Stimulated activated CD4-positive, alpha-beta T cell treated with anti-CD3 and anti-CD28 coated beads, Interleukin-12 subunit alpha, Interleukin-12 subunit beta, amount 100 ng/mL, for 24 hours (primary cell): ENCODE data around the gene TTC1.

Source experiments
- DNase-seq, 2 experiments: peaks; one replicate each; pipeline ENCODE4 v3.0.0-alpha.2; 2020; ENCODE audit warnings: low read depth in 2 of 2

TTC1 gene

DNA sequence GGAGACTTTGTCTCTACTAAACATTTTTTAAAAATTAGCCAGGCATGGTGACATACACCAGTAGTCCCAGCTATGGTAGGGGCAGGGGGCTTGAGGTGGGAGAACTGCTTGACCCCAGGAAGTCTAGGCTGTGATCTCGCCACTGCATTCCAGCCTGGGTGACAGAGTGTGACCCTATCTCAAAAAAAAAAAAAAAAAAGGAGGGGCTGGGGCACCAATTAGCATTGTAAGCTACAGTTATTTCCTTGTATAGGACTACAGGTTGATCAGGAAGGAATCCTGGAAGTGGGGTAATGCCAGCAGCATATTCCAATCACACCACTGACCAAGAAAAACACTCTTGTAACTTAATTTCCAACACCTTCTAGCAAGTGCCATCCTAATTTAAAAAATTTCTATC lies 78.3 kb downstream of the TTC1 start:
- no peak for DNase-seq

DNA sequence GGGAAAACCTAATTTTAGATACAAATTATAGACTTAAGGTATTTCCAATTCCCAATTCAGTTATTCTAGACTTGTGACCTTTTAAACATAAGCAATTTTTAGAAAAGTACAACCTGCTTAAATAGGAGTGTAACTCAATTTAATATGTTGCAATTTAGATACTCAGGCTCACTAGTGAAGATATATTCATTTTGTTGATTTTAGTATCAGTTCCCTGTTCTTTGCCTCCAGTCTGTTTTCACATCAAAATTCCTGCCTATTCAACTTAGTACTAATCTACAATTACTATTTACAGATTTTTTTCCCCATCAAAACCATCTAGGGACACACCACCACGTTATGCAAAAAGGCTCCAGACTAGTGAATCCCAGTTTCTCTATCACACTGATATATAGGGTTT lies 79.9 kb downstream of the TTC1 start:
- DNase-seq = no peak

DNA sequence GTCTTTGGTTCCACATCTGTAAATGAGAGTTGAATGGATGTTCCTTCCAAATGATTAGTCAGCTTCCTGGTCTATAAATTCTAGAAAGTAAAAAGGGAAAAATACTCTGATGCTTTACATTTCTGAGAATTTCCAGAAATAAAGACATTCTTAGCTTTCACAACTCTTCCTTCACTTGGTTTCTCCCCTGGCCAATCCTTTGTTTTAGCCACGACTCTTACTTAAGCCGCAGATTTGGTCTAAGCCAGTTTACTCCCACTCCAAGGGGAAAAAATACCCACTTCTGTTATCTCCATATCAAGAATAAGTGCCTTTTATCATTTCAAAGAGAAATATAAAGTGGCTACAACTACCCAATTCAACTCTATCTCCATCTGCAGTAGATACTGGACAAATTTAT lies 80.6 kb downstream of the TTC1 start:
- DNase-seq = no peak

DNA sequence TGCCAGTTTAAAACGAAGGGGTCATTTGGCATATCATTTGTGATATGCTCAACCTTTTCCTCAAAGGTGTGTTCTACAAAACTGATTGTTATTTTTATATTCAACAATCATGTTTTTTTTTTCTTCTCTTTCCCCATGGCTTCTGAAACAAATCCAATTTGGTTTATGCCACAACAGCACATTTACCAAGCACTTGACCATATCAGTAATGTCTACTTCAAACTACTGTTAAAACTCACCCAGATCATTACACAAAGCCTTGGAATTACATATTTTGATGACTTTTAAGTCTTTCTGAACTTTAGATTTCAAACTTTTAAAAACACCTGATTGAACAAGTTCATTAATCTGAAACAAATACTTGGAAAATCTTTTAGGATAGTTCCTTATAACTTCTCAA lies 81.1 kb downstream of the TTC1 start:
- no peak for DNase-seq

DNA sequence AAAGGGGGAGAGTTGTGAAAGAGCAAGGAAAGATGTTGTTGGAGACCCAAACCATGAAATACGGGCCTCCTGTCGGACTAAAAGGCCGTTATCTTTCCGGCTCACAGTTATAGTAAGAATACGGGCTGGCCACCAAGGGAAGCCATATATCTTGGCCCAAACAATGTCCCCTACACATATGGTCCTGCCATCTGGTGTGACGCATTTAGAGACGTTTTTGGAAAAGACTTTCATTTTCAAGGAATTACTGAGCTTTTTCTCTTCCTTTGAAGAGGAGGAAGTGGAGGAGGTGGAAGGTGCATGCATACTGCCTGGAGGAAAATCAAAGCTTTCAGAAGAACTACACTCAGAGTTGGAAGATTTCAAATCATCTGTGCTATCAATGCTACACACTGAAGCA lies 83.6 kb downstream of the TTC1 start:
- DNase-seq = no peak

DNA sequence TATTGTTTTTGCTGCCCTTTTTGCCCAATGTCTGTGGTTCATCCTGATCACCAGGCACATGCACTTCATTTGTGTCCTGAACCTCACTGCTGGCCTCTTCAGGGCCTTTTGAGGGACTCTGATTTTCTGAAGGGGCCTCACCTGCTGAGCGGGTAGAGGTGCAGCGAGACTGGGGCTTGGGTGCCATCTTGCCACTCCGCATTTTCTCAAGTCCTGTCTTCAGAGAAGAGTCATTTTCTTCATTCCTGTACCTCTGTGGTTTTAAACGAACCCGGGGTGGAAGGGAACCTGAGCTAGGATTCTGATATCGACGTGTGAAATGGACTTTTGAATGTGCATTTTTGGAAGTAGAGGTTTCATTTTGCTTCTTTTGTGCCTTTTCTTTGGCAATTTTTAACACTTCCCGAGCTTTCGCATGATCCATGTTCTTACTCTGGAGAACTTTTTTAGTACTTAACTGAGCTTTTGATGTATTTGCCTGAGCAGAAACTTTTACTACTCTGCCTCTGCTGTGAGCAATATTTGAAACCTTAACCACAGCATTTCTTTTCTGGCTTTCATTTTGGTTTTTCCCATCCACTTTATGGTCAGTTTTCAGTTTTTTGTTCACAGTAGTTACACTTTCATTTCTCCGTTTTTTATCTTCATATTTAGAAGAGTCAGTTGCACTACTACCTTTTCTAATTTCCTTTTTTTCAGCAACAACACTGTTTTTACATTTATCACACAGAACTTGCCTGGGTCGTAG lies 84.2 kb downstream of the TTC1 start:
- no peak for DNase-seq

DNA sequence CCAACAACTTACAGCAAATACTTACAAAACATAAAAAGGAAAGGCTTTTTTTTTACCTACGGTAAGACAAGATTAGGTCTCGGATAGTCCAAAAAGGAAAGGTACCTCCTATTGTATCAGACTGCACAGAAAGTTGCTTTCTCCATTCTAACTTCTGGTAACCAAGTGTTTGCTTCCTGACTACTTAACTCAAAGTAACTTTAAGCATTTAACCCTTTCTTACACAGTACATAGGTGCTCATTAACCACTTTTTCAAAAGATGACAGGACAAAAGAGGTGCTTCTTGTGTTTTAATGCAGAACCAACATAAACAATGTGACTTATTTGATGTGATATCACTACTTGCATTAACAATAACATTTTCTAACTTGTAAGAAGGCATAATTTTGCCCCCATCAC lies 87.2 kb downstream of the TTC1 start:
- DNase-seq = no peak

DNA sequence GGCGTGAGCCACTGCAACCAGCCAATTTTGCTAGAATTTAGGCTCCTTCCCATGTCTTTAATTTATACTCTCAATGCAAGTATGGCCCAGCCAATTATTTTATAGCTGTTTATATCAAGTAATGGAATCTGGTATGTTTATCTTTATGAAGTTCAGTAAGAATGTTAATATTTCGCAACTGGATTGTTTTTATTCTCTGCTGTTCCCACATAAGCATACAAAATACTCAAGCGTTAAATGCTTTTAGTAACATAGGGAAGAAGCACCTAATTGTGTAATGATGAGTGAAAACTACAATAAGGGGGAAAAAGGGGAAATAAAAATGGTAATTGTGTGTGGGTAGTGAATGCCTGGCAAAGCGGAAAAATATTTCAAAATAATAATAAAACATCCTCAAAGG lies 89.1 kb downstream of the TTC1 start:
- DNase-seq = no peak

DNA sequence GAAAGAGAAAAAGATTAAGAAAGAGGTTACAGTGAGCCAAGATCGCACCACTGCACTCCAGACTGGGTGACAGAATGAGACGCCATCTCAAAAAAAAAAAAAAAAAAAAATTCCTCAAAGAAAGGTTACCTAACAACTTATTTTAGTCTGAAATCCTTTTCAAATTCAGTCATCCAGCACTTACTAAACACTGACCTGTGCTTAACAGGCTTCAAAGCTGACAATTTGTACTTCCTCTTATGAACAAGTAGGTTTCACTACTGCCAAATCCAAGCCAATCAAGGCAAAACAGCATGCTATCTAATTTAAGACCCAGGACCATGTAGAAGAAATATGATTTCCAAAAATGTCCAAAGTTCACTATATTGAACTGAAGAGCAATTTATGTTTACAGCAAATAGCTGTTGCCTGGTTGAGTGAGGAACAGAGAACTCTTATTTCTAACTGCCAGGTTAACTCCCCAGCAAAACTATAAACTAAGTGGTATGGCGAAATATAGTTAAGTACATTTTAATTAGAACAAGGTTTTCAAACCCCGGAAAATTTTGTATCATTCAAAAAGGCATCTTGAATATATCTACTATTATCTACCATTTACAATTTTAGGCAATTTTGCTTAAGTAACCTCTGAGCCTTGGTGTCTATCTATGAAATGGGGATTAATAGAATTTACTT lies 96.9 kb downstream of the TTC1 start:
- DNase-seq = no peak

DNA sequence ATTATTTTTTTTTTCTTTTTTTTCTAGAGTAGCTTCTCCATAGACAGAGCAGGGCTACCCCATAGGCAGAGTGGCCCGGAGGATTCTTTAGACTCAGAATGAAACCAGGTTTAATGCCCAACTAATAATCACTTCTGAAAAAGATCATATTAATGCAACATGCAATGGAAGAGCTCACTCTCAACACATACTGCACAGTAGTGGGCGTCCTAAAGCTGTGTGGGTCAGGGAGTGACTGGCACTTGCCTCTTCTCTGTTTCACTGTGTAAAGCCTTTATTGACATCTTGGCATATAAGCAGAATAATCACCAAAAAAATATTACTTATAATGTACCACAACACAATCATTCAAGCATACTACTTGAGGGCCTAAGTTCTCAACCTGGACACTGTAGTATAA lies 99.2 kb downstream of the TTC1 start:
- no peak for DNase-seq
